Measurements from ENCODE around the gene TCF7L1. TPM values are rescaled to one million over a fixed set of nuclear protein-coding genes. Genes with fewer than 3 reads are reported as not detected.

The TCF7L1 gene
- polyA plus RNA-seq, 3 donors: 0.05 to 0.09 TPM; not detected in 1

GRCh38 chr2:85185431-85185940 lies 52.3 kb downstream of the TCF7L1 start:
- no peaks in the 10 kb centered on the region for H3K36me3 ChIP-seq (replicated peaks in 1 of 2; ENCODE audit: control insufficient read depth in 1 of 2, insufficient read depth in 2 of 2, low read length in 2 of 2)
- H2AFZ ChIP-seq (ENCODE audit: insufficient read depth, low read depth, low read length, poor library complexity, severe bottlenecking): no peak overlapping the region
- no peaks in the 10 kb centered on the region for H4K20me1 ChIP-seq (ENCODE audit: insufficient read depth, low read length)
- no peaks in the 10 kb centered on the region for H3K36me3 Mint-ChIP-seq
- H3K27ac Mint-ChIP-seq: no peak overlapping the region
- no peak for DNase-seq
- 77% methylated on average over 5 of the region's 7 CpGs for WGBS (ENCODE audit: insufficient coverage)
- H3K4me1 ChIP-seq (ENCODE audit: control insufficient read depth in 1 of 2, insufficient read depth in 2 of 2, low read length in 2 of 2): no peaks in the 10 kb centered on the region
- no peak overlapping the region for H3K4me3 ChIP-seq (replicated peaks in 1 of 3; ENCODE audit: low read depth in 2 of 3, low read length in 3 of 3)
- no peak overlapping the region for H3K27ac ChIP-seq (ENCODE audit: low read depth in 1 of 2, low read length in 2 of 2)
- no peaks in the 10 kb centered on the region for H3K27me3 ChIP-seq (ENCODE audit: control insufficient read depth in 2 of 2, insufficient read depth in 2 of 2, low read length in 2 of 2)
- no peaks in the 10 kb centered on the region for H3K4me1 Mint-ChIP-seq
- no peaks in the 10 kb centered on the region for H3K79me2 ChIP-seq (ENCODE audit: insufficient read depth, low read length)
- H3K9ac ChIP-seq (ENCODE audit: insufficient read depth, low read length, poor library complexity, severe bottlenecking): no peak overlapping the region
- no peak overlapping the region for H3K4me2 ChIP-seq (replicated peaks; ENCODE audit: extremely low read depth, low read length, poor library complexity, severe bottlenecking)
- H3K27me3 Mint-ChIP-seq (ENCODE audit: low read depth in 3 of 3): peaks cover 1 to 4% (median 2%) of the 10 kb centered on the region in 3 donors
- H3K9me3 Mint-ChIP-seq: peaks cover 0 to 4% (median 0%) of the 10 kb centered on the region in 7 donors
- TF ChIP-seq CTCF (IDR thresholded peaks at IDR 0.05): no peak
- no peak overlapping the region for H3K4me3 Mint-ChIP-seq
- no peaks in the 10 kb centered on the region for H3K9me3 ChIP-seq (replicated peaks in 1 of 2; ENCODE audit: control insufficient read depth in 1 of 2, insufficient read depth in 1 of 2, low read length in 2 of 2)
- intact Hi-C loops (cut with micrococcal nuclease): no loop called here

- no peak overlapping the region for H3K9ac ChIP-seq (ENCODE audit: insufficient read depth, low read length, poor library complexity, severe bottlenecking)
- H3K9me3 ChIP-seq (replicated peaks in 1 of 2; ENCODE audit: control insufficient read depth in 1 of 2, insufficient read depth in 1 of 2, low read length in 2 of 2): no peaks in the 10 kb centered on the region
- H2AFZ ChIP-seq (ENCODE audit: insufficient read depth, low read depth, low read length, poor library complexity, severe bottlenecking): no peak overlapping the region
- H3K9me3 Mint-ChIP-seq: peaks cover 0 to 4% (median 0%) of the 10 kb centered on the region in 7 donors
- peaks cover 1 to 5% (median 2%) of the 10 kb centered on the region in 3 donors for H3K27me3 Mint-ChIP-seq (ENCODE audit: low read depth in 3 of 3)
- H3K4me3 Mint-ChIP-seq: no peak overlapping the region
- H3K36me3 Mint-ChIP-seq: no peaks in the 10 kb centered on the region
- no peaks in the 10 kb centered on the region for H4K20me1 ChIP-seq (ENCODE audit: insufficient read depth, low read length)
- H3K27ac ChIP-seq (ENCODE audit: low read depth in 1 of 2, low read length in 2 of 2): no peak overlapping the region
- no peaks in the 10 kb centered on the region for H3K27me3 ChIP-seq (ENCODE audit: control insufficient read depth in 2 of 2, insufficient read depth in 2 of 2, low read length in 2 of 2)
- H3K4me3 ChIP-seq (replicated peaks in 1 of 3; ENCODE audit: low read depth in 2 of 3, low read length in 3 of 3): no peak overlapping the region
- H3K4me1 ChIP-seq (ENCODE audit: control insufficient read depth in 1 of 2, insufficient read depth in 2 of 2, low read length in 2 of 2): no peaks in the 10 kb centered on the region
- no peaks in the 10 kb centered on the region for H3K36me3 ChIP-seq (replicated peaks in 1 of 2; ENCODE audit: control insufficient read depth in 1 of 2, insufficient read depth in 2 of 2, low read length in 2 of 2)
- intact Hi-C loops (cut with micrococcal nuclease): no loop called here
- no peak for TF ChIP-seq CTCF (IDR thresholded peaks at IDR 0.05)
- 40% methylated on average over 1 of the region's 2 CpGs for WGBS (ENCODE audit: insufficient coverage)
- DNase-seq: no peak
- no peak overlapping the region for H3K27ac Mint-ChIP-seq
- H3K4me1 Mint-ChIP-seq: no peaks in the 10 kb centered on the region
- H3K4me2 ChIP-seq (replicated peaks; ENCODE audit: extremely low read depth, low read length, poor library complexity, severe bottlenecking): no peak overlapping the region
- H3K79me2 ChIP-seq (ENCODE audit: insufficient read depth, low read length): no peaks in the 10 kb centered on the region
Observed at GRCh38 chr2:85187069-85187468, 53.9 kb downstream of the TCF7L1 start.

Data from CD14-positive monocyte (primary cell).